GM23338 (cell line): ENCODE results near the gene ZBTB49. TPM values are rescaled to one million over a fixed set of nuclear protein-coding genes. Genes with fewer than 3 reads are reported as not detected.

Source experiments
- EZH2phosphoT487 ChIP-seq: fragments of 200-600 bp; sonication (generic); IDR thresholded peaks from one replicate; pipeline ENCODE4 v1.8.1; 2018; ENCODE audit warnings: antibody characterized with exemption; ENCODE audit not compliant: unreplicated experiment
- JUNB ChIP-seq: IDR thresholded peaks from one replicate; pipeline ENCODE4 v1.6.1; 2016; ENCODE audit warnings: antibody characterized with exemption; ENCODE audit not compliant: unreplicated experiment
- POLR2AphosphoS5 ChIP-seq: IDR thresholded peaks from 2 replicates; pipeline ENCODE4 v1.6.1; 2016; ENCODE audit warnings: antibody characterized with exemption, low read depth
- ZNF114 ChIP-seq: fragments of 250-450 bp; sonication (Bioruptor Pico); IDR thresholded peaks from 2 replicates; pipeline ENCODE4 v1.5.0; 2020; ENCODE audit warnings: mild to moderate bottlenecking, moderate library complexity
- ZNF331 ChIP-seq: fragments of 250-450 bp; sonication (Bioruptor Pico); IDR thresholded peaks from 2 replicates; pipeline ENCODE4 v1.5.0; 2020; ENCODE audit warnings: low read depth, mild to moderate bottlenecking, moderate library complexity
- polyA plus RNA-seq: library from polyadenylated mRNA; unstranded; fragments of >200 nt; fragmentation: Nextera tagmentation; extraction: Ambion mirVana; gene quantifications from 2 replicates; pipeline ENCODE4 v1.2.1, GENCODE V29; 2016
- total RNA-seq: library from RNA; depleted of rRNA; stranded (reverse); fragments of >200 nt; shearing (Covaris generic); gene quantifications from 2 replicates; pipeline ENCODE4 v1.2.3, GENCODE V29; 2014
- TF ChIP-seq, protein P1 (sequence below): fragments of 250-450 bp; sonication (Bioruptor Pico); IDR thresholded peaks from 2 replicates; pipeline ENCODE4 v1.5.0; 2020; ENCODE audit warnings: mild to moderate bottlenecking, moderate library complexity
- TF ChIP-seq, protein P2 (sequence below): IDR thresholded peaks from 2 replicates; pipeline ENCODE4 v1.6.1; 2016; ENCODE audit warnings: antibody characterized with exemption

ZBTB49 gene
- total and polyA plus RNA-seq, 2 experiments from 2014 or later, result 4.1 to 6.0 TPM

DNA sequence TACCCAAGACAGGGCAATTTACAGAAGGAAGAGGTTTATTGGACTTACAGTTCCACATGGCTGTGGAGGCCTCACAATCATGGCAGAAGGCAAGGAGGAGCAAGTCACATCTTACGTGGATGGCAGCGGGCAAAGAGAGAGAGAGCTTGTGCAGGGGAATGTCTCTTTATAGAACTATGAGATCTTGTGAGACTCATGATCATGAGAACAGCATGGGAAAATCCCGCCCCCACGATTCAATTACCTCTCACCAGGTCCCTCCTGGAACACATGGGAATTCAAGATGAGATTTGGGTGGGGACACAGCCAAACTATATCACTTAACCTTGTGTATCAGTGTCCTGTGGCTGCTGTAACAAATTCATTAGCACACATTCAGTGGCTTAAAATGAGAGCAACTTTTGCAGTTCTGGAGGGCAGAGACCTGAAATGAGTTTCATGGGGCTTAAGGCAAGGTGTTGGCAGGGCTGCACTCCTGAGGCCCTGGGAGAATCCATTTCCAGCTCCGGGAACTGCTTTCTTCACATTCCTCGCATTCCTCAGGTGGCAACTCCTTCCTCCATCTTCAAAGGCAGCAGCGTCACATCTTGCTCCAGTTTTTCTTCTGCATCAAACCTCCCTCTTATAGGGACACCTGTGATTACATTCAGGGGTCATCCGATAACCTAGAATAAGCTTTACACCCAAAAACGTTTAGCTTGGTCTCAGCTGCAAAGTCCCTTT, 74.6 kb downstream of the ZBTB49 start (continued):
- TF ChIP-seq, protein P1, sequence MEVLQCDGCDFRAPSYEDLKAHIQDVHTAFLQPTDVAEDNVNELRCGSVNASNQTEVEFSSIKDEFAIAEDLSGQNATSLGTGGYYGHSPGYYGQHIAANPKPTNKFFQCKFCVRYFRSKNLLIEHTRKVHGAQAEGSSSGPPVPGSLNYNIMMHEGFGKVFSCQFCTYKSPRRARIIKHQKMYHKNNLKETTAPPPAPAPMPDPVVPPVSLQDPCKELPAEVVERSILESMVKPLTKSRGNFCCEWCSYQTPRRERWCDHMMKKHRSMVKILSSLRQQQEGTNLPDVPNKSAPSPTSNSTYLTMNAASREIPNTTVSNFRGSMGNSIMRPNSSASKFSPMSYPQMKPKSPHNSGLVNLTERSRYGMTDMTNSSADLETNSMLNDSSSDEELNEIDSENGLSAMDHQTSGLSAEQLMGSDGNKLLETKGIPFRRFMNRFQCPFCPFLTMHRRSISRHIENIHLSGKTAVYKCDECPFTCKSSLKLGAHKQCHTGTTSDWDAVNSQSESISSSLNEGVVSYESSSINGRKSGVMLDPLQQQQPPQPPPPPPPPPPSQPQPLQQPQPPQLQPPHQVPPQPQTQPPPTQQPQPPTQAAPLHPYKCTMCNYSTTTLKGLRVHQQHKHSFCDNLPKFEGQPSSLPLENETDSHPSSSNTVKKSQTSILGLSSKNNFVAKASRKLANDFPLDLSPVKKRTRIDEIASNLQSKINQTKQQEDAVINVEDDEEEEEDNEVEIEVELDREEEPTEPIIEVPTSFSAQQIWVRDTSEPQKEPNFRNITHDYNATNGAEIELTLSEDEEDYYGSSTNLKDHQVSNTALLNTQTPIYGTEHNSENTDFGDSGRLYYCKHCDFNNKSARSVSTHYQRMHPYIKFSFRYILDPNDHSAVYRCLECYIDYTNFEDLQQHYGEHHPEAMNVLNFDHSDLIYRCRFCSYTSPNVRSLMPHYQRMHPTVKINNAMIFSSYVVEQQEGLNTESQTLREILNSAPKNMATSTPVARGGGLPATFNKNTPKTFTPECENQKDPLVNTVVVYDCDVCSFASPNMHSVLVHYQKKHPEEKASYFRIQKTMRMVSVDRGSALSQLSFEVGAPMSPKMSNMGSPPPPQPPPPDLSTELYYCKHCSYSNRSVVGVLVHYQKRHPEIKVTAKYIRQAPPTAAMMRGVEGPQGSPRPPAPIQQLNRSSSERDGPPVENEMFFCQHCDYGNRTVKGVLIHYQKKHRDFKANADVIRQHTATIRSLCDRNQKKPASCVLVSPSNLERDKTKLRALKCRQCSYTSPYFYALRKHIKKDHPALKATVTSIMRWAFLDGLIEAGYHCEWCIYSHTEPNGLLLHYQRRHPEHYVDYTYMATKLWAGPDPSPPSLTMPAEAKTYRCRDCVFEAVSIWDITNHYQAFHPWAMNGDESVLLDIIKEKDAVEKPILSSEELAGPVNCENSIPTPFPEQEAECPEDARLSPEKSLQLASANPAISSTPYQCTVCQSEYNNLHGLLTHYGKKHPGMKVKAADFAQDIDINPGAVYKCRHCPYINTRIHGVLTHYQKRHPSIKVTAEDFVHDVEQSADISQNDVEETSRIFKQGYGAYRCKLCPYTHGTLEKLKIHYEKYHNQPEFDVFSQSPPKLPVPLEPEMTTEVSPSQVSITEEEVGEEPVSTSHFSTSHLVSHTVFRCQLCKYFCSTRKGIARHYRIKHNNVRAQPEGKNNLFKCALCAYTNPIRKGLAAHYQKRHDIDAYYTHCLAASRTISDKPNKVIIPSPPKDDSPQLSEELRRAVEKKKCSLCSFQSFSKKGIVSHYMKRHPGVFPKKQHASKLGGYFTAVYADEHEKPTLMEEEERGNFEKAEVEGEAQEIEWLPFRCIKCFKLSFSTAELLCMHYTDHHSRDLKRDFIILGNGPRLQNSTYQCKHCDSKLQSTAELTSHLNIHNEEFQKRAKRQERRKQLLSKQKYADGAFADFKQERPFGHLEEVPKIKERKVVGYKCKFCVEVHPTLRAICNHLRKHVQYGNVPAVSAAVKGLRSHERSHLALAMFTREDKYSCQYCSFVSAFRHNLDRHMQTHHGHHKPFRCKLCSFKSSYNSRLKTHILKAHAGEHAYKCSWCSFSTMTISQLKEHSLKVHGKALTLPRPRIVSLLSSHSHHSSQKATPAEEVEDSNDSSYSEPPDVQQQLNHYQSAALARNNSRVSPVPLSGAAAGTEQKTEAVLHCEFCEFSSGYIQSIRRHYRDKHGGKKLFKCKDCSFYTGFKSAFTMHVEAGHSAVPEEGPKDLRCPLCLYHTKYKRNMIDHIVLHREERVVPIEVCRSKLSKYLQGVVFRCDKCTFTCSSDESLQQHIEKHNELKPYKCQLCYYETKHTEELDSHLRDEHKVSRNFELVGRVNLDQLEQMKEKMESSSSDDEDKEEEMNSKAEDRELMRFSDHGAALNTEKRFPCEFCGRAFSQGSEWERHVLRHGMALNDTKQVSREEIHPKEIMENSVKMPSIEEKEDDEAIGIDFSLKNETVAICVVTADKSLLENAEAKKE (CRISPR knock-in tag), result no peak
- TF ChIP-seq, protein P2, sequence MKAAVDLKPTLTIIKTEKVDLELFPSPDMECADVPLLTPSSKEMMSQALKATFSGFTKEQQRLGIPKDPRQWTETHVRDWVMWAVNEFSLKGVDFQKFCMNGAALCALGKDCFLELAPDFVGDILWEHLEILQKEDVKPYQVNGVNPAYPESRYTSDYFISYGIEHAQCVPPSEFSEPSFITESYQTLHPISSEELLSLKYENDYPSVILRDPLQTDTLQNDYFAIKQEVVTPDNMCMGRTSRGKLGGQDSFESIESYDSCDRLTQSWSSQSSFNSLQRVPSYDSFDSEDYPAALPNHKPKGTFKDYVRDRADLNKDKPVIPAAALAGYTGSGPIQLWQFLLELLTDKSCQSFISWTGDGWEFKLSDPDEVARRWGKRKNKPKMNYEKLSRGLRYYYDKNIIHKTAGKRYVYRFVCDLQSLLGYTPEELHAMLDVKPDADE, result no peak
- TF ChIP-seq ZNF331 (CRISPR knock-in tag), result no peak
- no peak for TF ChIP-seq POLR2AphosphoS5
- no peak for TF ChIP-seq EZH2phosphoT487
- no peak for TF ChIP-seq ZNF114 (CRISPR knock-in tag)
- TF ChIP-seq JUNB, result no peak
